ENCODE results near the gene PTPRN2. TPM values are rescaled to one million over a fixed set of nuclear protein-coding genes. Genes with fewer than 3 reads are reported as not detected.

PTPRN2 gene
- total and polyA plus RNA-seq, 2 donors (not counting 3 experiments of a cell fraction or from before 2014, with no cell fraction given) = 0.62 to 0.88 TPM

DNA sequence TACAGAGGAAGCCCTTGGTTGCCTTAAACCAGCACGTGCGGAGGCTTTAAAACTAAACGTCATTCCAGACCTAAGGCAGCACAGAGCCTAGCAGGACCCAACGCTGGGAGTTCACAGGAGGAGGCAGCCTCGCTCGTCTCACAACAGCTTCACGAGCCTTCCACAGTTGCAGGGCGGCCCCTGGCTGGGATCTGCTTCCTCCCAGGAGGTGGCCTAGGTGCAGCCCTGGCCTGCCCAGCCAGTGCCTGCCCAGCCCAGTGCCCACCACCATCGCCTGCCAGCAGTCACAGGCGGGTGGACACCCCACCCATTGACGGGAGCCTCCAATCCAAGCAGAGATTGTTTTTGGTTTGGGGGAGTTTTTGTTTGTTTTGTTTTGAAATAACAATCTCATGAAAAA is 96.5 kb downstream of the PTPRN2 start:
- no peak for DNase-seq (ENCODE audit: low read depth, low spot score)
- H3K9me3 ChIP-seq (replicated peaks; ENCODE audit: control insufficient read depth, insufficient read depth, low read length) = peaks cover 2% of the 10 kb centered on the region
- intact Hi-C loops (cut with micrococcal nuclease) (no loop called here), dilution Hi-C loops (cut with MboI; ENCODE audit: extremely low pct_ligation_motif_present, low sequenced_read_pairs) (no loop called here)
- no peak overlapping the region for H3K4me2 ChIP-seq (ENCODE audit: insufficient read depth, low read length)
- H3K9me1 ChIP-seq (replicated peaks; ENCODE audit: control insufficient read depth, extremely low read depth, insufficient read depth, low read length) = no peaks in the 10 kb centered on the region
- ChIA-PET POLR2A (no interaction called here), CTCF (no interaction called here)
- TF ChIP-seq, protein P1, sequence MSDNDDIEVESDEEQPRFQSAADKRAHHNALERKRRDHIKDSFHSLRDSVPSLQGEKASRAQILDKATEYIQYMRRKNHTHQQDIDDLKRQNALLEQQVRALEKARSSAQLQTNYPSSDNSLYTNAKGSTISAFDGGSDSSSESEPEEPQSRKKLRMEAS (IDR thresholded peaks at IDR 0.05; ENCODE audit: insufficient read depth, insufficient read length) = no peak
- TF ChIP-seq, protein P2, sequence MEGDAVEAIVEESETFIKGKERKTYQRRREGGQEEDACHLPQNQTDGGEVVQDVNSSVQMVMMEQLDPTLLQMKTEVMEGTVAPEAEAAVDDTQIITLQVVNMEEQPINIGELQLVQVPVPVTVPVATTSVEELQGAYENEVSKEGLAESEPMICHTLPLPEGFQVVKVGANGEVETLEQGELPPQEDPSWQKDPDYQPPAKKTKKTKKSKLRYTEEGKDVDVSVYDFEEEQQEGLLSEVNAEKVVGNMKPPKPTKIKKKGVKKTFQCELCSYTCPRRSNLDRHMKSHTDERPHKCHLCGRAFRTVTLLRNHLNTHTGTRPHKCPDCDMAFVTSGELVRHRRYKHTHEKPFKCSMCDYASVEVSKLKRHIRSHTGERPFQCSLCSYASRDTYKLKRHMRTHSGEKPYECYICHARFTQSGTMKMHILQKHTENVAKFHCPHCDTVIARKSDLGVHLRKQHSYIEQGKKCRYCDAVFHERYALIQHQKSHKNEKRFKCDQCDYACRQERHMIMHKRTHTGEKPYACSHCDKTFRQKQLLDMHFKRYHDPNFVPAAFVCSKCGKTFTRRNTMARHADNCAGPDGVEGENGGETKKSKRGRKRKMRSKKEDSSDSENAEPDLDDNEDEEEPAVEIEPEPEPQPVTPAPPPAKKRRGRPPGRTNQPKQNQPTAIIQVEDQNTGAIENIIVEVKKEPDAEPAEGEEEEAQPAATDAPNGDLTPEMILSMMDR (IDR thresholded peaks at IDR 0.05; ENCODE audit: extremely low read depth in 1 of 2, insufficient read depth in 1 of 2, low read depth in 1 of 2, low read length in 2 of 2) = no peak
- TF ChIP-seq MYC (IDR thresholded peaks at IDR 0.05; ENCODE audit: low read depth, low read length) (no peak), POLR2AphosphoS5 (IDR thresholded peaks at IDR 0.05; ENCODE audit: insufficient read depth, low read depth, low read length) (no peak), POLR2A (IDR thresholded peaks at IDR 0.05; ENCODE audit: low read depth, low read length) (no peak), JUN (IDR thresholded peaks at IDR 0.05; ENCODE audit: borderline replicate concordance, insufficient read depth, insufficient read length, low read depth) (no peak), EZH2 (IDR thresholded peaks at IDR 0.05; ENCODE audit: borderline replicate concordance, low read depth, low read length, severe bottlenecking) (no peak), FOS (IDR thresholded peaks at IDR 0.05; ENCODE audit: borderline replicate concordance, insufficient read depth, low read length) (no peak), GATA2 (IDR thresholded peaks at IDR 0.05; ENCODE audit: insufficient read depth, insufficient read length, low read depth, low read length) (no peak)
- no peak overlapping the region for H3K4me3 ChIP-seq (replicated peaks in 1 of 3; ENCODE audit: insufficient read depth in 1 of 3, low read depth in 1 of 3, low read length in 3 of 3)
- H2AFZ ChIP-seq (ENCODE audit: low read depth, low read length) = no peak overlapping the region
- no peaks in the 10 kb centered on the region for H3K36me3 ChIP-seq (ENCODE audit: control insufficient read depth in 2 of 2, extremely low read depth in 1 of 2, insufficient read depth in 2 of 2, low read length in 2 of 2)
- BruUV-seq (replicated peaks) = no TSS peak
- H3K79me2 ChIP-seq (ENCODE audit: control insufficient read depth, insufficient read depth, low read length) = no peaks in the 10 kb centered on the region
- no peak for FAIRE-seq
- H4K20me1 ChIP-seq (replicated peaks; ENCODE audit: control insufficient read depth, extremely low read depth, insufficient read depth, low read length) = no peaks in the 10 kb centered on the region
- H3K27me3 ChIP-seq (ENCODE audit: control insufficient read depth in 2 of 2, insufficient read depth in 2 of 2, low read length in 2 of 2) = no peaks in the 10 kb centered on the region
- no peaks in the 10 kb centered on the region for H3K4me1 ChIP-seq (ENCODE audit: control insufficient read depth, extremely low read depth, insufficient read depth, low read length)
- no peak overlapping the region for H3K9ac ChIP-seq (replicated peaks; ENCODE audit: extremely low read depth, insufficient read depth, low read length)
- no peak overlapping the region for H3K27ac ChIP-seq (ENCODE audit: insufficient read depth, low read depth, low read length)

Measured in endothelial cell of umbilical vein (primary cell).